Endothelial cell of hepatic sinusoid (primary cell): ENCODE data around the gene ZNF384.

Source experiments
- in situ Hi-C: cut with HindIII; loops from 2 replicates; pipeline ENCODE4 v1.10.0; 2017; ENCODE audit warnings: low sequenced_read_pairs

ZNF384 gene

DNA sequence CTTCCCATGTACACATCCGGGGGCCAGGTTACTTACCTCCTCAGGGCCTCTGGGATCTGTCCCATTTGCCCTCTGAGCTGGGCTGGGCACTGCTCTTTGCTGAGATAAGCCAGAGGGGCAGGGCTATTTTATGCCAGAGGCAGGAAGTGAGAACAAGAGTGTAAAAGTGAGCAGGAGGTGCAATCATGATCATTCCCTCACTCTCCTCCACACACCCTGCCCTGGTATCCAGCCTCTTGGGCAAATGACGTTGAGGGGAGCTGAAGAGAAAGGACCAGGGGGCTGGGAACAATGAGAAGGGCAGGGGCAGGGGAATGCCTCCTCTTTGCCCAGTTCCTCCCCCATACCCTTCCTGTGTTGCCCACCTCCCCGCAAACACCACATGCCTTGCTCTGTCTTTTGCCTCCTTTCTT lies 57.6 kb downstream of the ZNF384 start:
- in situ Hi-C loops: loop anchor here (5.0 kb wide), 1 partner anchor 36 kb away; no protein-coding TSS in a partner anchor

DNA sequence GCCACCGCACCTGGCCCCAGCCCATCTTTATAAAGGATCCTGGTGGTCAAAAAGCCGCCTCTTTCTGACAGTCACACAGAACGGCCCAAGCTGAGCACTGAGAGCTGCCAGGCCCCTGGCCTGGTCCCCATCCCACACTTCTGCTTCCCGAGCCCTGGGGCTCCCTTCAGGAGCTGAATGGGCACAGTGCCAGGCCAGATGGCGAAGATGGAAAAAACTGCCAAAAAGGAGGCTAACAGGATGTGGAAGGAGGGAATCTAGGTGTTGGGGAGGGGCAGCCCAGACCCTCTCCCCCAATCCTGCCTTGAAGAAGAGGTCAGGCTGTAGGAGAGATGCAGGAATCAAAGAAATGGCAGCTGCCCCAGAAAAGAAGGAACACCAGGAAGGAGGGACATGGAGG lies 58.4 kb downstream of the ZNF384 start:
- in situ Hi-C loops: loop anchor here (5.0 kb wide), 1 partner anchor 37 kb away; no protein-coding TSS in a partner anchor

DNA sequence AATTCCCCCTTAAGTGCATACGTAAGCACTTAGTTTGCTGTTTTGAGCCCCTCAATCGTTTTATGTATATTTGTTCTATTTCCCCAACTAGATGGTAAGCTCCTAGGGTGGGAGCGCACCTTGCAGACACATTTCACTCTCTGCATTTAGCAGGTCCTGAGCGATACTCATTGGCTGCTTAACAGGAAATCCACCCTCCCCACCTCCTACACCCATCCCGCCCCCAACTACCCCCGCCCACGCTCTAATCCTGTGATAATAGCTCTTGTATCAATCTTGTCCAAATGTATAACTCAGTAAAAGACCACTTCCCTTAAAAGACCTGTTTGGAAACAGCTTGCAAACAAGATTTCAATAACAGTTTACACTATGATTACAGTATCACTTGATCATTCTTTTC lies 61.6 kb downstream of the ZNF384 start:
- in situ Hi-C loops: no loop called here

DNA sequence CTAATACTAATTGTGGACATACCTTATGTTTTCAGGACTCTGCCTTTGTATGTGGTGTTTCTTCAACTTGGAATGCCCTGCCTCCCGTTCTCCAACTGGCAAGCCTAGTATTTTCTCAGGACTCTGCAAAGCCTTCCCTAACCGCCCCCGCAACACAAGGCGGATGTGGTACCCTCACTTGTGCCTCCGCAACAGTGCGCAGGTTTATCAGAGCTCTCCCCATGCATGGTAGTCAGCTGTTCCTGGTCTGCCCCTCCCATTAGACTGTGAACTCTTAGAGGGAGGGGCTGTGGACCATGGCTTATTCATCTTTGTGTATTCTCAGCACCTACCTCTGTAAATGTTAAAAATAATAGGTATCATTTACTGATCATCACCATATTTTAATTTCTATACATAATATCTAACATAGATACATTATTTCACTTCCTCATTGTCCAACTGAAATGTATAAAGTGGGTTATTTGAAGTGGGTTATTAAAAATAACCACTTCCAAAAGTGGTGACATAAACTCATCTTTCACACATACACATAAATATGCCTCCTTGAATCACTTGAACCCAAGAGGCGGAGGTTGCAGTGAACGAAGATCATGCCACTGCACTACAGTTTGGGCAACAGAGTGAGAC lies 62.4 kb downstream of the ZNF384 start:
- in situ Hi-C loops: no loop called here

DNA sequence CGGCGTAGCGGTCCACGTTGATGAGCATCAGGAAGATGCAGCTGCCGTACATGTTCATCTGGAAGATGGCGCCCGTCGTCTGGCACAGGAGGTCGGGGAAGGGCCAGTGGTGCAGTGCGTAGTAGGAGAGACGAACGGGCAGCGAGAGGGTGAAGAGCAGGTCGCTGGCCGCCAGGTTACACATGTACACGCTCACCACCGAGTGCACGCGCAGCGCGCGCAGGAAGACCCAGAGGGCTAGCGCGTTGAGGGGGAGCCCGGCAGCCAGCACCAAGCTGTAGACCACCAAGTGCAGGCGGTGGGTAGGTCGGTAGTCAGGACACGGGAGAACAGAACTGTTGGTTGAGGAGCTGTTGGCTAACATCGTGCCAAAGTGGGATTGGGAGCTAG lies 68.3 kb downstream of the ZNF384 start:
- in situ Hi-C loops: no loop called here

DNA sequence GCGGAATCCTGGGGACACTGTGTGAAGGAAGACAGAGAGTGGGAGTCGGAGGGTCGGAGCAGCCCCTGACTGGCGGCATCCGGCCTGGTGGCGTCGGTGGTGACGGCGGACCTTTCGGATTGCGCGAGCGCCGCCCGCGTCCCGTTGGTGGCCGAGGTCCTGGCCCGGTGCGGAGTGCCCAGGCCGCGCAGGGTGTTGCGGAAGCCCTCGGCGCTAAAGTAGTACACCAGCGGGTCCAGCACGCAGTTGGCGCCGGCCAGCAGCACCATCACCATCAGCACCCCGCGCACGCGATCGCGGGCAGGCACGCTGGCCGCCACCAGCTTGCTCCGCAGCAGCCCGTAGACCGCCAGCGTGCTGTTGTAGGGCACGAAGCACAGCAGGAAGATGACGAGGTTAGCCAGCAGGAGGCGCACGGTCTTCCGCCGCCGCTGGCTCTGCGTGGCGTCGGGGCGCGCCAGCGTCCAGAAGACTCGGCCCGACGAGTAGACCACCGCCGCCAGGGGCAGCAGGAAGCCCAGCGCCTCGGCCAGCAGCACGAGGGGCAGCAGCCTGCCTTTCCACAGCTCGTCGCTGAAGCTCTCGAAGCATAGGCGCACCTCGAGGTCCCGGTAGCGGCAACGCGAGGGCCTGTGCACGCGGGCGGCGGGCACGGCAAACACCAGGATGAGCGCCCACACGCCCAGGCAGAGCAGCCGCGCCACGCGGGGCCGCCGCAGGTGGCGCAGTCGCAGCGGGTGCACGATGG lies 68.9 kb downstream of the ZNF384 start:
- in situ Hi-C loops: no loop called here

DNA sequence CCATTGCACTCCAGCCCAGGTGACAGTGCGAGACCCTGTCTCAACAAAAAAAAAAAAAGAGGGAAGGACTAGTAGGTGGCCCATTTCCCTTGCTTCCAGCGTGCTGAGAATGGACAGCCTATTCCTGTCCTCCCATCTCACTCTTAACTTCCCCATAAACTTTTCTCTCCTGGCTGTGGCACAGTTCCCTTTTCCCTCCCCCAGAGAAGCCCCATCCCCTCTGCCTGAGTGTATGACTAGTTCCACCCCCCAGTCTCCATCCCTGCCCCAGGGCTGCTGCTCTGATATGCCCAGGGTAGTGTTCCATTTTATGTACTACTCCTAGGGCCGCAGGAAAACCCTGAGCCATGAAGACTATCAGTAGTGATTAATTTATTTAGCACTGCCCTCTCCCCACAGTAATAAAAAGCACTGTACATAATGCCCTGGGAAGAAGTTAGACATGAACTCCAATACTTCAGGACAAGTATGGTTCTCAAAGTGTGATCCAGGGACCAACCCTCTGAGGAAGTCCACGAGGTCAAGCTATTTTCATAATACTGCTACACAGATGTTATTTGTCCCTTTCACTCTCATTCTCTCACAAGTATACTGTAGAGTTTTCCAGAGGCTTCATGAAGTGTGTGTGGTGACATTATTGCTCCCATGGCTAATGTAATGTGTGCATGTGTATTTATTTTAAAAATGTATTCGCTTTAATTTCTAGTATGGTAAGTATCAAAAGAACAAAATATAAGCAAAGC lies 70.5 kb downstream of the ZNF384 start:
- in situ Hi-C loops: no loop called here
